GM21381 (cell line): Measurements from ENCODE around the gene TUBA1C.

Experiments used
- ATAC-seq: cut with Tn5 transposase; IDR thresholded peaks from one replicate; pipeline ENCODE4 v1.9.1; 2021; ENCODE audit warnings: mild to moderate bottlenecking, moderate library complexity; ENCODE audit not compliant: unreplicated experiment

The TUBA1C gene

DNA sequence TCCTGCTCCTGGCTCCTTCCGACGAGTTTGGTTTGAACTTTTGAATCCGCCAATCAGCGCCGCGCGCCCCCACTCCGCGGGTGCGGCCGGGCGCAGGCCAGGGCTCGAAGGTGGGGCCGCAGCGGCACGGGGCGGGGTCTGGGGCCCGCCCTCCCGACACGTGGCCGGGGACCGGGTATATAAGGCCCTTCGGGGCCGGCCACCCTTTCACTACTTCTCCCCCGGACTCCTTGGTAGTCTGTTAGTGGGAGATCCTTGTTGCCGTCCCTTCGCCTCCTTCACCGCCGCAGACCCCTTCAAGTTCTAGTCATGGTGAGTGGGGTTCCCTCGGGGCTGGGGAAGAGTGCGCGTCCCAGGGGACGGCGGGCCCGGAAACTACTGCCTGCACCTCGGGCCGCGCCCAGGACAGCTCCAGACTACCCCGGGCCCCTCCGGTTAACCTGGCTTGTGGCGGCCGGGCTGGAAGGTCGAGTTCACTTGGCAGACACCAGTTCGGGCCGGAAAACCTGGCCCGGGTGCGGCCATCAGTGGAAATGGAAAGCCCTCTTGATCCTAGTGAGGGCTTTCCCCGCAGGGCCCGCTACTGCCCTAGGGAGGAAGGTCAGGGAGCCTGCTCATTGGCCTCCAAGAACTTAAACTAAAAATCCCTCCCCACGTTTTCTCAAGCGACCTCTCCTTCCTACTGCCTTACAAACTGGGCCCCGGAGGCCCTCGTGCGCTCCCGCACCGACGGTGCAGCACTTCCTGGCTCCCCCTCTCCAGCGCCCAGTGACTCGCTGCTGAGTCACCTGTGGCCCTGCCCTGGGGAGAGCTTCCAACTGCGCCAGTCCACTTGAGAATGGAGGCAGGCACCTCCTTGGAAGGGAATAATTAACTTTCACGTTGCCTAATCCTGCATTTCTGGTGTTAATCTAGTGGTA is at the start of gene TUBA1C:
TSS of gene TUBA1C (plus strand) at position 210 of the 920 bp plus-strand sequence. CDS start at position 310, 100 bp downstream.
- peak; percentile 80 for ATAC-seq

DNA sequence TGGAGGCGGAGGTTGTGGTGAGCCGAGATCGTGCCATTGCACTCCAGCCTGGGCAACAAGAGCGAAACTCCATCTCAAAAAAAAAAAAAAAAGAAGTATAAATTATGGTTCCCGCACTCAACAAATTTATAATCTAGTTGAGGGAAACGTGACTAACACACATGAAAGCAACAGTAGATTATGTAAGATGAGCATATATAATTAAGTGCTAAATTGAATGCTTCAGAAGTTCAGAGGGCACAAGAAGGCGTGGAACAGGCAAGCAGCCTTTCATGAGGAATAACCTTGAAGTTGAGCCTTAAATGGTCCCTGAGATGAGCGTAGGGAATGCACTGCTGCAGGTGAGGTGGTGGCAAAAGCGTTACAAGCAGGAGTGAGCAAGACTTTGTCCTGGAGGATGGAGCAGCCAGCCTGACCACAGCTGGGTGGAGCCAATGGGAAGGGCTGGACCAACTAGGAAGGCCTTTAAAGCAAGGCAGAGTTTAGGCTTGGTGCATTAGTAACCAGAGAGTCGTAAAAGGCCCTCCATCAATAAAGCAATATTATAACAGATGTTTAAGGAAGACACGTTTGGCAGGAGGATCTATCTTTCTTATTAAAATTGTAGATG is 45.4 kb upstream of the TUBA1C start:
- no peak for ATAC-seq

GRCh38 chr12:49220972-49221371 is 43.9 kb upstream of the TUBA1C start:
- ATAC-seq = no peak

- no peak for ATAC-seq
These were observed 41.8 kb upstream of the TUBA1C start for GRCh38 chr12:49223122-49223521.

GRCh38 chr12:49223590-49224369 is 41.1 kb upstream of the TUBA1C start:
- no peak for ATAC-seq

DNA sequence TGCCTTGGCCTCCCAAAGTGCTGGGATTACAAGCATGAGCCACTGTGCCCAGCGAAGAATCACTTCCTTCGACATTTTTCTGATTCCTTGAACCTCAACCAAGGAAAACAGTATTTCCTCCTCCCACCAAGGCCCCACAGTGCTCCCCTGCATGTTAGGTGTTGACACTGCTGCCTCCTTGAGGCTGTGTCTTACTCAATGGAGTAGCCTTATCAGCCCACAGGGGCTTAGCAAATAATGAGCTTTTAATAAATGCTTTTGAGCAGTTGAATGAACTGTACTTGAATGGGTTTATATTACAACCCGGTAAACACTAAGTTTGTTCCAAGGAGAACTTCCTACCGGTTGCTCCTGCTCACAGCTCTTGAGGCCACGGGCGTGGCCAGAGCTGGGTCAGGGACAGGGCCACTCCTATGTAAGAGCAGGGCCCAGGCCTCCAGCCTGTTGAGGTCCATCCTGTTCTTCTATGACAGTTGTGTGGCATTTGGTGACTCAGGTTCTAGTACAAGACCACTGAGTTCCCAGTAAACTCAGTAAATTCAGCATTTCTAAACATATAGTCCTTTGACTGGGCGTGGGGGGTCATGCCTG is 39.2 kb upstream of the TUBA1C start:
- no peak for ATAC-seq

DNA sequence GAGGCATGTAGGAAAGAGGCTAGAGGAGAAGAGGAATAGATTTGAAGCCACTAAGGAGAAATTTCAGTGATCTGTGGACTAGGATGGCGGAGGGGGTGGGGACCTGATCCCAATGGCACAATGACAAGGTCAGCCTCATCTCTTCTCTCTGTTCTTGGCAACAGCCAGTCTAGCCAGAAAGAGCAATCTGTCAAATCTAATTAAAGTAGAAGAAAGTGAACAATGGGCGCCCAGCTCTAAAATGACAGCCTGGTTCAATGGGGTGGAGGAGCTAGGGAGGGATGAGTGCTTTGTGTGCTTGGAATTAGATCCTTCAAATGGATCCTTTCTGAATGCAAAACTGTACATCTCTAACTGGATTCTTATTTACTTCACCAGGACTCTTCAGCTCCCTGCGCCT is 37.2 kb upstream of the TUBA1C start:
- ATAC-seq = no peak

- no peak for ATAC-seq
These were observed 36.2 kb upstream of the TUBA1C start for GRCh38 chr12:49228653-49229052.

DNA sequence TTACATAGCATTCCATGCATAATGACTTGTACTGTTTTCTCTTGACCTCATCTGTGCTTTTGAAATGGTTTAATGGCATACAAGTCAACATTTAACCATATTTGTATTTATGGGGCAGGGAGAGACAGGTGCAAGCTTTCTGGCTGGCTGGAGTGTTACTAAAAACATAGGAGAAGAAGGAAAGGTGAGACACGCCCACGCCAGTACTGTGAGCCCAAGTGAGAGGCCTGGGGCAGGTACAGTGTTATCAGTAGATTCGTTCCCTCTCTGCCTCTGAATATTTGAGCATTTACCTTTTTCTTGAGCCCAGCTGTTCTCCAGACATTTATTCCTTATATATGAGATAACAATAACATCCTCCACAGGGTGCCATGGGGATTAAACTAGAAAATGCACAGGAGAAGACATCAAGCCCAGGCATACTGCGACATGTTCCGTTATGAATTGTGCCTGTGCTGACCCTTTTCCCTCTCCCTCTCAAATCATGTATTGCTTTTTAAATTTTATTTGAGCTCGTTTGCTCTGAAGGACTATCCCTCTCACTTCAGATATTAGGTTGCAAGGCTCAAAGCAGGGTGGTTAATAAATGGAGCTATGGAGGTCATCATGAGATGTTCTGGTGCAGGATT is 34.6 kb upstream of the TUBA1C start:
- no peak for ATAC-seq

DNA sequence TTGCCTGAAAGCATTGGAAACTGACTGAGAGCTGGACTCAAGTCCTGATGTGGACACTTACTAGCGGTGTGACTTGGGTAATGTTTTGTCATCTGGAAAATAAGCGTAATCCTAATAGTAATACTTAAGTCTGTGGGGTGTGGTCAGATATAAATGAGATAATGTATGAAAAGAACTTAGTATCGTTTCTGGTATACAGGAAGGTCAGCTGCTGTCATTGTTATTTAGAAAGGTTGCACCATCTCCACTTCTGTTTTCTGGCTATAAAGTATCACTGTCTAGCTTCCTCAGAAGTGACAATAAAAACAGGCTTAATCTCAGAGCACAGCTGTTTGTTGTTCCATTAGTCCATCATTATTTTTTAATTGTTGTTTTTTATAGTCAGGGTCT is 34.1 kb upstream of the TUBA1C start:
- no peak for ATAC-seq

DNA sequence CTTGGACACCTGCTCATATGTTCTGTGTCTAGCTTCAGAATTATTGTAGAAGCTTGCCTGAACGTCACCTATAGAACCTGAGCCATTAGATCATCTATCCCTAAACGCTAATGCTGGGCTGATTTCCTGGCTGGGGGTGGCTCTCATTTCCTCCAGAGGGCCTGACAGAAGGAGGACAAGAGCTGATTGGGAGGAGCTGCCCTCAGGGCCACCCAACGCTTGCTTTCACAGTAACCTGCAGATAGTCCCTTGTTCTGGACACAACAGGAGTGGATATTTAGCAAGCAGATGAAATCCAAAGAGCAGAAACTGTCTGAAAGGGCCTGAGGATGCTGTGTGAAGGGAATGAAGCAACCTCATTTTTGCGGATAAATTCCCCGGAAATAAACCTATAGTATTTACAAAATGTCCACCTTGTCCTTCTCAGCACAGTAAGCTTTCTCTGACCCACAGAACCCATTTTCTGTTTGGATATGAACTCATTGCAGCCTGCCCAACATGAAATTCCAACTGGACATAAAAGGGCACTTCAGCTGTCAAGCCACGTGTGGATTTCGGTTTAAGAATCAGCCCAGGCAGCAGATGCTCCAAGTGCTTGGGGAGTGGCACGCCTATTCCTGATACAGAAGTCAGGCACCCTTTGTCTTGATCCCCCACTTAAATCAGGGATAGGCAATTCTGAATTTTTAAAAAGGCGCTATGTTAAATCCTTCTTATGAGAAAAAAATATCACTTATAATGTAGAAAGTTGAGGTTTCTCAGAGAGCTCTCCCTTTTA is 32.8 kb upstream of the TUBA1C start:
- ATAC-seq = no peak

DNA sequence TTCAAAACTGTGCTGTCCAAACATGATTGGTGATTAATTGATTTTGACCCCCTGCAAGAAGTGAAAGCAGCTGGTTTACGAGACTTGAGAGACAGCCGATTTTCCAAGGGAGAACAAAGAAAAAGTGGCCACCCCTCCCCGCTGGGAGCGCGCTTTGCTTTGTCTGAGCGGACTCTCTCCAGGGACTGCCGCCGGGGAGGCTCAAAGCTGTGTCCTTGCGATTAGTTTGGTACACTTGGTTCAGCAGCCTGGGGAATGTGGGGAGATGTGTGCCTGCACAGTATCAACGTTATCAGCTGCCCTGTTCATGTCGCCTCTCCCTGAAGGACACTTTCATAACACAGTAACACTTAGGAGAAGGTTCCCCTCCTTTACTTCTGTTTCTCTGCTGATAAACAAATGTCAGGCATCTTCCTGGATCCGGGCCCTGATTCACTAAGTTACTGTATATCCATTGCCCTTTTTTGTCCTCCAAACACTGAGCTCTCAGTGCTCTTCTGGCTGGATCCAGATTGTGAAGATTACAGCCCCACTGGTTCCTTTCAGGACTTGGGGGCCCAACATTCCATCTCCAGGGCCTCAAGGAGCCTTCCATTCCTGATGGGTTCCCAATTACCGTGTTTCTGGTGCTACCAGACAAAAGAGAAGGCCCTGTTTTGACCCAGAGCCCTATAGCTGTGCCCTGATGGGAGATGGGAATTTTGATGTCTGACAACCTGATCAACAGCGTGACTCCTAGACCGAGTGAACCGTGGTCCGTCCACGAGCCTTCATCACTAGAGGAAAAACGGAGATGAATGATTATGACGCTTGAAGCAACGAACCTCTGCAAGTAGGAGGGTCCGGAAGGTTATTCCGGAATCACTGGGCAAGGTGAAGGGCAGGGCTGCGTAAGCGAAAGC is 31.7 kb upstream of the TUBA1C start:
- no peak for ATAC-seq

GRCh38 chr12:49233842-49234526 is 30.9 kb upstream of the TUBA1C start:
- ATAC-seq = peak; percentile 39

DNA sequence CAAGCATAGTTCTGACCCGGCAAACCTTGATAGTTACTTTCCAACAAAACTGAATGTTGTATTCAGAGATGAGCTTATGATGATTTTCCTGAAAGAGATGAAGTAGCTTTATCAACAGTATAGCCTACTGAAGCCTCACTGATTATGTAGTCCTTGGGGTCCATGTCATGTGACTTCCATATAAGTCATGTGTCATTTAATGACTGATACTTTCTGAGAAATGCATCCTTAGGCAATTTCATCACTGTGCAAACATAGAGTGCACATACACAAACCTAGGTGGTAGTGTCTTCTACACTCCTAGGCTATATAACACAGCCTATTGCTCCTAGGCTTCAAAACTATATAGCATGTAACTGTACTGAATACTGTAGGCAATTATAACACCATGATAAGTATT is 28.5 kb upstream of the TUBA1C start:
- no peak for ATAC-seq

- no peak for ATAC-seq
These were observed 21.3 kb upstream of the TUBA1C start for GRCh38 chr12:49243631-49244030.

DNA sequence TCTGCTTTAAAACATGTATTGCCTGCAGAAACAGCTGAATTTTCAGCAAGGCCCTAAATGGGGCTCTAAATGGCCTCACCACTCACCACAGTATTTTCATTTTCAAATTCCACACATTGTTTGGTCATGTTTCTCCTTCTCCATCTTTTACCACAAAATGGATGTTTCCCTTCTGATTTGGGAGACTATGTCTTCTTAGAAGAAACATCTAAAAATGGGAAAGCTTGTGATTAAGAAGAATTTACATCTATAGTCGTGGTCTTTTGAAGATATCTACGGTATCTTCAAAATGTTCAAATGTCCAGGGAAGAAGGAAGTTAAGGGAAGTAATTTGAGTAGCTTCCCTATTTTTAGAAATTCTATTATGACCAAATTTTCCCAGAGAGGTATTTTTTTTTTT is 20.7 kb upstream of the TUBA1C start:
- no peak for ATAC-seq

GRCh38 chr12:49251357-49251756 is 13.5 kb upstream of the TUBA1C start:
- no peak for ATAC-seq

DNA sequence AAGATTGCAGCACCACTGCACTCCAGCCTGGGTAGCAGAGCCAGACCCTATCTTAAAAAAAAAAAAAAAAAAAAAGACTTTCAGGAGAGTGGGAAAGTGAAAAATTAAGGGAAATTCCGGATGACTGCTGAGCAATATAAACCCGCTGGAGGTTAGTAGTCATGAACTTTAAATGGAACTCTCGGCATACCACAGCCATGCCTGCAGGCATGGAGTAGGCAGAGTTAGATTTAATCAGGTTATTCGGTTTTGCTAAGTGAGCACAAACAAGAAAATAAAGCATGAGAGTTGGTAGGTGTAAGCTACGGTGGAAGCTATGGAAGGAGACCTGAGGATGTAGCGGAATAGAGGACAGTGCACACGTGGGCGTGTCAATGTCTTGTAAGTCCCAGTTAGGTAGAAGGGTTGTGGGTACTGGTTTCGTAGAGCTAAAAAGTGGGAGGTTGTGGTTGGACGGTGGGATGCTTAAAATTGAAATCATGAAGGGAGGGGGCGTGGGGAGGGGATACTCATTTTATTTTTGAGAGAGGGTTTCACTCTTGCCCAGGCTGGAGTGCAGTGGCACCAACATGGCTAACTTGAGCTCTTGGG is 11.8 kb upstream of the TUBA1C start:
- no peak for ATAC-seq
